ENCODE results near the gene MVP.

Gene MVP

GRCh38 chr16:29815793-29816693, 4.2 kb upstream of the MVP start, which contains the start of gene PAGR1:
Gene PAGR1, plus strand, starts transcription at chr16:29816152. Its CDS starts 374 bp downstream, at chr16:29816526.
- TF ChIP-seq, protein P1, sequence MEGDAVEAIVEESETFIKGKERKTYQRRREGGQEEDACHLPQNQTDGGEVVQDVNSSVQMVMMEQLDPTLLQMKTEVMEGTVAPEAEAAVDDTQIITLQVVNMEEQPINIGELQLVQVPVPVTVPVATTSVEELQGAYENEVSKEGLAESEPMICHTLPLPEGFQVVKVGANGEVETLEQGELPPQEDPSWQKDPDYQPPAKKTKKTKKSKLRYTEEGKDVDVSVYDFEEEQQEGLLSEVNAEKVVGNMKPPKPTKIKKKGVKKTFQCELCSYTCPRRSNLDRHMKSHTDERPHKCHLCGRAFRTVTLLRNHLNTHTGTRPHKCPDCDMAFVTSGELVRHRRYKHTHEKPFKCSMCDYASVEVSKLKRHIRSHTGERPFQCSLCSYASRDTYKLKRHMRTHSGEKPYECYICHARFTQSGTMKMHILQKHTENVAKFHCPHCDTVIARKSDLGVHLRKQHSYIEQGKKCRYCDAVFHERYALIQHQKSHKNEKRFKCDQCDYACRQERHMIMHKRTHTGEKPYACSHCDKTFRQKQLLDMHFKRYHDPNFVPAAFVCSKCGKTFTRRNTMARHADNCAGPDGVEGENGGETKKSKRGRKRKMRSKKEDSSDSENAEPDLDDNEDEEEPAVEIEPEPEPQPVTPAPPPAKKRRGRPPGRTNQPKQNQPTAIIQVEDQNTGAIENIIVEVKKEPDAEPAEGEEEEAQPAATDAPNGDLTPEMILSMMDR (conservative IDR thresholded peaks at IDR 0.05), result peak; percentile 97
- 0 out of 2 replicates have a peak, but pooled peaks have one; percentile 35 for TF ChIP-seq ZFX (IDR thresholded peaks at IDR 0.05)
- H3K27ac ChIP-seq, result peak within 1 kb of the TSS; percentile 96

GRCh38 chr16:29816694-29817441, 3.4 kb upstream of the MVP start:
- H3K27ac ChIP-seq, result peak overlapping the region; percentile 96
- TF ChIP-seq ZFX (IDR thresholded peaks at IDR 0.05), result no peak
- TF ChIP-seq, protein P1 (conservative IDR thresholded peaks at IDR 0.05), result no peak

GRCh38 chr16:29818082-29818481, 2.2 kb upstream of the MVP start:
- no peak overlapping the region for H3K27ac ChIP-seq
- TF ChIP-seq ZFX (IDR thresholded peaks at IDR 0.05), result no peak
- TF ChIP-seq, protein P1 (conservative IDR thresholded peaks at IDR 0.05), result no peak

DNA sequence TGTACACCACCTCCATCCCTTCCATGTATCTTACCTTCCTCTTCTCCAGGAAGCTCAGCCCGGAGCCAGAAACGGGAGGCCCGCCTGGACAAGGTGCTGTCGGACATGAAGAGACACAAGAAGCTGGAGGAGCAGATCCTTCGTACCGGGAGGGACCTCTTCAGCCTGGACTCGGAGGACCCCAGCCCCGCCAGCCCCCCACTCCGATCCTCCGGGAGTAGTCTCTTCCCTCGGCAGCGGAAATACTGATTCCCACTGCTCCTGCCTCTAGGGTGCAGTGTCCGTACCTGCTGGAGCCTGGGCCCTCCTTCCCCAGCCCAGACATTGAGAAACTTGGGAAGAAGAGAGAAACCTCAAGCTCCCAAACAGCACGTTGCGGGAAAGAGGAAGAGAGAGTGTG, 756 bp upstream of the MVP start:
- no peak overlapping the region for H3K27ac ChIP-seq
- no peak for TF ChIP-seq ZFX (IDR thresholded peaks at IDR 0.05)
- TF ChIP-seq, protein P1 (conservative IDR thresholded peaks at IDR 0.05), result no peak

- TF ChIP-seq, protein P1 (conservative IDR thresholded peaks at IDR 0.05), result no peak
- no peak for TF ChIP-seq ZFX (IDR thresholded peaks at IDR 0.05)
These were observed 724 bp downstream of the MVP start for GRCh38 chr16:29820730-29821642.

GRCh38 chr16:29821643-29822115, 1.4 kb downstream of the MVP start:
- TF ChIP-seq, protein P1 (conservative IDR thresholded peaks at IDR 0.05), result no peak
- no peak for TF ChIP-seq ZFX (IDR thresholded peaks at IDR 0.05)
- H3K27ac ChIP-seq, result no peak overlapping the region

More at GRCh38 chr16:29820730-29821642, 724 bp downstream of the MVP start:
- no peak overlapping the region for H3K27ac ChIP-seq
